T-helper 1 cell (primary cell): ENCODE data around the gene TNFSF12.
"Not testable (repeated sequence)": the region's sequence is repeated elsewhere in the genome, so short reads cannot be mapped to it uniquely, and the experiment has no call there.

Source experiments
- DNase-seq, 5 donors: peaks; one replicate each; pipeline ENCODE4 v3.0.0-alpha.2; 2012 to 2020

Gene TNFSF12

DNA sequence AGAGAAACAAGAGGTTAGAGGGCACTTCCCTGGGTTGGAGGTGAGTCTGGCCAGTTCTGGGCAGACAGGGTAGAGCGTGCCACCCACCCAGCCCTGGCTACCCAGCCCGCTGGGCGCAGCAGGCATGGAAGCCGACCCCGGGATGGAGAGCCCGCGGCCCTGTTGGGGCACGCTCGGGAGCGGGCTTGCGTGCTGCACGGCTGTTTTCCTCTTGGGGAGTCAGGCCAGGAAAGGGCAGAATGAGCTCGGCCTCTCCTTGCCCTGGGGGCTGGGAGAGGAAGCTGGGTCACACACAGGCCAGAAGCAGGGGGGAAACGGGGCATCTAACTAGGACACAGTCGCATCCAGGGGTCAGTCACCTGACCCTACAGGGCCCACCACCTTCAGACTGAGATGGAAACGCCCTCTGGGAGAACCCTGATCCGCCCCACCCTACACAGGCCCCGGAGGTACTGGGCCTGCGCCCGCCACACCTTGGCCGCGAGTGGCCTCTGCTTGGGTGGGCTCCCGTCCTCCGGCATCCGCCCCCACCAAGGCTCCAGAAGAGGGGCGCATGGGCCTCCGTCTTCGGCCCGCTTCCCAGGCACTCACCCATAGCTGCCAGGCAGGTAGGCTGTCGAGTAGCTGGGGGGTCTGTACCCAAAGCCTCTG lies 39.8 kb downstream of the TNFSF12 start:
- DNase-seq: no peak

DNA sequence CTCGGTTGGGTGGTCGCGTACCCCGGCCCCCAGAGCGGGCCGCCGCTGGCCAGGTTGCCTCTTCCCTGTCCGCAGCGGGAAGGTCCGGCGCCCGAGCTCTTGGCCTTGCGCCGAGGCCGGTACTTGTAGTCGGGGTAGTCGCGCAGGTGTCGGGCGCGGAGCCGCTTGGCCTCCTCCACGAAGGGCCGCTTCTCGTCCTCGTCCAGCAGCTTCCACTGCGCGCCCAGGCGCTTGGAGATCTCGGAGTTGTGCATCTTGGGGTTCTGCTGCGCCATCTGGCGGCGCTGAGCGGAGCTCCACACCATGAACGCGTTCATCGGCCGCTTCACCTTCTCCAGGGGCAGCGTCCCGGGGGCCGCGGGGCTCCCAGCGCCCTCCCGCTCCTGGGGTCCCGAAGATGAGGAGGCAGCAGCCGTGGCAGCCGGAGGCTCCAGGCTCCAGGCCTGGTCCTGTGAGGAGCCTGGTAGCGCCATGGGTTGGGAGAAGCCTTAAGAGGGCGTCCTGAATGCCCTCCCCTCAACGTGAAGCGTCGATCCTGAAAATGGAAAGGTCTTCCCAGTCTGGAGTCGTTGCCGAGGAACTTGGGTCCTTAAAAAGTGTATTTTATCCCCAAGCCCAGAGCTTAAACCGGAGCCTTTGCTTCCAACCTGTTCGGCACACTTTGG lies 40.5 kb downstream of the TNFSF12 start:
- peak; percentile 35 to 65 (median 52) for DNase-seq

DNA sequence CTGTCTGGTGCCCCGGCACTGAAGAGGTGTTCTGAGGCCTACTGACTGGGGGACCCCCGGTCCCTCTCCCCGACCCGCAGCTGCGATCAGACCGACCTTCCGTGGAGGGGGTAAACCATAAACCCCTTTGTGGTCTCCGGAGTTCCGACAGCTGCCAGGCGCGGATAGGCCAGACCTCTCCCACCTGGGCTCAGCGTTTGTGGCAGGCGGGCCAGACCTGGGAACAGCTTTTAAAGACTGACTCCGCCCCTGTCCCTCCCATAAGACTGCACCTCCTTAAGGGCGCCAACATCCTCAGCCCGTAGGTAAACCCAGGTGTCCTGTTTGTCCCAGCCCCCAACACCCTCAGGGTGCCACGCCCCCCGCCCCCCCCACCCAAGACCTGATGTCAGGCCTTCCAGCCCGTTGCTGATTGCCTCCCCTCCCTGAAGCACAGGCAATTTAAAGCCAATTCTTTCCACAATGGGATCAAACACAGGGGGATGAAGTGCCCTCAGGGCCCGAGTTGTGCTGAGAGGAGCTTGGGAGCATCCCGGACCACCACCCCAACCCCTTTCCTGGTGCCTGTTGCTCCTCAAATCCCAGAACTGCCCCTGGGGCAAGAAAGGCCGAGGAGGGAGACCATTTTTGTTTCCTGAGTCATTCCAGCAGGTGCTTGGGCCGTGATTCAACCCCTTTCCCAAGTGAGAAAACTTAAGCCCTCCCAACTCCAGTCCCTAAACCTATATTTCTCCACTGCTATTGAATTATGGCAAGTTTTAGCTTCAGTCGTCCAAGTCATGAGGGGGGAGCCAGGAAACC lies 41.2 kb downstream of the TNFSF12 start, which contains the start of gene SOX15:
SOX15 (minus strand) TSS at position 204 of the 801 bp plus-strand sequence. CDS start 418 bp downstream, outside the sequence.
- no peak for DNase-seq

DNA sequence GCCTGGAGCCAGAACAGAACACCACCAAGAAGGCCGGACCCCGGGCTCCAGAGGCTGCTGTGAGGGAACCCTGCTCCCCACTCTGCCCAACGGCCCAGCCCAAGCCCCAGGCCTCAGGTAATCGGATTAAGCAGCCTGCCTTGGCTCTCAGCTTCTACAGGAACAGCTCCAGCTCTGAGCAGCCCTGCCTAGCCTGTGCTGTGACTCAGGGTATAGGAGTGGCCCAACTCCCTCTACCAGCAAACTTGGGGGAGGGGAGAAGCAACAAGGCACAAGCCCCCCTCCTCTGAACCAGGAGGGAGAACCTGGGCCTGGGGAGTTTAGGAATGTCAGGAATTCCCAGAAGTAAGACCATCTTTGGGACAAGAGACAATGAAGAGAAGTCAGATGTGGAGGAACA lies 41.9 kb downstream of the TNFSF12 start:
- no peak for DNase-seq

DNA sequence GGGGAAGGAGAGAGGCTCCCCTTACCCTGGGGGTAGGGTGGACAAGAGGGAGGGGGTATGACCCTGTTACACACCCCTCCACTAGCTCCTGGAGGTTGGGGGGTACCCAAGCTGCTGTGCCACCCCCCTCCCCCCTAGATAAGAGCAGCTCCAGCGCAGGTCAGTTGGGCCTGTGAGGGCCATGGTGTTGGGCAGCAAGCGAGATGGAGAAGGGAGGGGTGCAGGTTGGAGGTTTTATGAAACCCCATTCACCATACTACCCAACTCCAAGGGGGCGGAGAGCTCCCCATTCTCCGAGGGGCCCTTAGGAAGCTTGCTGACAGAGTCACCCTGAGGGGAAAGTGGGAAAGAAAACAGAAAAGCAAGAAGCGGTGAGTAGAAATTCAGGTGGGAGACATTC lies 42.7 kb downstream of the TNFSF12 start:
- DNase-seq: no peak

DNA sequence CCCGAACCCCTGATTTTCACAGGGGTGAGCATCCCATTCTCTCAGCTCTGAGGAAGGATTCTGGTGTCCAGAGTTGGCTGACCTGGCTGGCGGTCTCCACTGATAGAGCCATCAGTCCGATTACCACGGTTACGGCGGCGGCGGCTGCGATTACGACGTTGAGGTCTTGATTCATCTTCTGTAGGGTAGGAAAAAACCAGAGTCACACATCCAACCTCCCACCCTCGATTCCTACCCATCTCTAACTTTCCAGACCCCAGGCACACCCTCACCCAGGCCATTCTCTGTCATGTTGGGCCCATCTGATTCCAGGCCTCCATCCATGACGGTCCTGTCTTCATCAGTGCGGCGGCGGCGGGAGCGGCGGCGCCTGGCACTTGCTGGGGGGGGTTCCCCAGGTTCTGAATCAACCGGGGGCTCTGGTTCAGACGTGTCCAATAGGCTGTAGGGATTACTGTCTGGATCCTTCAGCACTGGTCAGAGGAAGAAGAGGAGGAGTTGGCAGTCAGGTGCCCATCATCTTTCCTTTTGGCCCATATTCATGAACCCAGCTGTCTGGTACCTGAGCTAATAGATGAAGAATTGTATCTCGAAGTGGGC lies 43.7 kb downstream of the TNFSF12 start:
- DNase-seq: no peak

DNA sequence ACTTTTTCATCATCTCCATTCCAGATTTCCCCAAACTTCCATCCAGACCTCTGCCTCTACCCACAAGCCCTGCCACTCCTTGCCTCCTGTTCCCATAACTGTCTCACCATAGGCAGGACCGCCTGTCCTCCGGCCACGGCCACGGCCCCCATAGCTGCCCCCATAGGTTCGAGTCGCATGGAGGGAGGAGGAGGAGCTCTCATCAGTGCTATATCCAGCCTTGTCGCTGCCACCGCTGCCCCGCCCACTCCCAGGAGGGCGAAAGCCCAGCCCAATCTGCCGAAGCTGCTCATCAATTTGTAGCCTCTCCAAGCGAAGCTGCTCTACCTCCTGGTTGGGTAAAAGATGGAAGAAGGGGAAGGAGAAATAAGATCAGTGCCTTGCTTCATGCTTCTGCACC lies 44.4 kb downstream of the TNFSF12 start:
- DNase-seq: no peak

DNA sequence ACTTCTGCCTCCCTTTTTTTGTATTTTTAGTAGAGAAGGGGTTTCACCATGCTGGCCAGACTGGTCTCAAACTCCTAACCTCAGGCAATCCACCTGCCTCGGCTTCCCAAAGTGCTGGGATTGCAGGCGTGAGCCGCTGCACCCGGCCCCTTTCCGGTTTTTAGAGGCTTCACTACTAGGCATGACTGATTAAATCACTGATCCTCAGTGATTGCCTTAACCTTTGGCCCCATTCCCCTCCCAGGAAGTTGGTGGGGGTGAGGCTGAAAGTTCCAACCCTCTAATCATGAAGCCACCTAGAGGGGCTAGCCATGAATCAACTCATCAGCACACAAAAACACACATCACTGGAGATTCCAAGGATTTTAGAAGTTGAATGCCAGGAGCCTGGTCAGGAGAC lies 48.7 kb downstream of the TNFSF12 start:
- DNase-seq: not testable (repeated sequence)

DNA sequence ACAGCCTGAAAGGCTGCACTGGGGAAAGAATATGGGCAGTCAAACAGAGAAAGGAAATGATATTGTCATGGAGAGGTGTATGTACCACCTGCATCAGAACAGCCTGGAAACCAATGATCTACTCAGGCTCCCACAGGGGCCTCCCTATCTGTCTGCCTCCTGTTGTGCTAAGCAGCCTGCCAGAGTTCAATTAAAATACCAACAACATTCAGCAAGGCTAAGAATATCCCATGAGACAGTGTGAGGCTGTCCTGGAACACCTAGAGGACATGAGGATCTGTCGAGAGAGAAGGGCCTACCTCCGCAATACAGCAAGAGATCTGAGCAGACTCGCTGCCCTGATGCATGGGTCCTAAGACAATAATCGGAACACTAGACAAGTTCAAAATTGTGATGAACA lies 57.4 kb downstream of the TNFSF12 start:
- DNase-seq: no peak
